Pancreas (tissue), 10 donors: ENCODE data around the gene PLEKHO2. TPM values are rescaled to one million over a fixed set of nuclear protein-coding genes. Genes with fewer than 3 reads are reported as not detected.

Source experiments
- ATAC-seq, 4 donors: fragments of 200-7000 bp; cut with Tn5 transposase; one replicate each; pipeline versions ENCODE4 v1.8.0 to v1.9.1; 2020; ENCODE audit warnings: mild to moderate bottlenecking in 4 of 4, moderate library complexity in 4 of 4
- DNase-seq, 6 donors: peaks; one replicate each; pipeline ENCODE4 v3.0.0-alpha.2; 2020
- FAIRE-seq: peaks from 2 replicates; lab custom pipeline; 2012; peaks lifted over from hg19 to GRCh38; lab: Jason Lieb, UNC
- H3K27ac ChIP-seq, 4 donors: fragments of 200-600 bp; sonication (generic); 1 replicate in 3 of 4; 2 replicates in 1 of 4; pipeline versions ENCODE4 v1.5.0 to v1.8.0; 2020
- H3K27me3 ChIP-seq, 4 donors: fragments of 200-600 bp; one replicate each; pipeline ENCODE4 v1.8.0; 2021
- H3K36me3 ChIP-seq, 3 donors: fragments of 200-600 bp; sonication (generic) in 1 of 3; one replicate each; pipeline versions ENCODE4 v1.5.0 to v1.8.0; 2020 to 2021
- H3K4me1 ChIP-seq, 3 donors: fragments of 200-600 bp; one replicate each; pipeline ENCODE4 v1.8.0; 2021
- H3K4me3 ChIP-seq, 4 donors: fragments of 200-600 bp; sonication (generic) in 2 of 4; one replicate each; pipeline versions ENCODE4 v1.5.0 to v1.8.0; 2020 to 2021
- H3K9me3 ChIP-seq, 4 donors: fragments of 200-600 bp; one replicate each; pipeline ENCODE4 v1.8.0; 2021
- WGBS, 2 donors: extraction: QIAGEN DNeasy Blood & Tissue Kit; methylation state at CpG; one replicate each; pipeline ENCODE4 v1.1.7; 2013; 5-methylcytosine and 5-hydroxymethylcytosine counted together
- intact Hi-C, 3 donors: fragments of 100-400 bp; cut with DNase I; formaldehyde crosslinking; loops; one replicate each; pipeline versions ENCODE4 v1.11.1 to v1.14.2; 2022
- polyA plus RNA-seq, 2 donors: library from polyadenylated mRNA; stranded (reverse); fragments of 200-250 nt; gene quantifications; one replicate each; pipeline ENCODE4 v1.2.3, GENCODE V29; 2013
- total RNA-seq, 6 donors: library from RNA; stranded (reverse); fragmentation: NEBNext Ultra II Directional in 4 of 6; extraction: Animal tissue kit (Norgen Biotek cat#: 25700) in 4 of 6; gene quantifications; one replicate each; pipeline versions ENCODE4 v1.2.1 to v1.2.4, GENCODE V29; 2021 to 2023
- TF ChIP-seq, protein P1 (sequence below), 4 donors: fragments of 200-600 bp; sonication (generic) in 3 of 4; IDR thresholded peaks; one replicate each; pipeline versions ENCODE4 v1.5.0 to v1.8.0; 2021; ENCODE audit warnings: antibody characterized with exemption in 4 of 4
- donor health status: healthy with polysubstance abuse.
- donor health status: DM: no; HTN: no; CAD: no; lungs with moderate emphysema.
- donor health status: DM: no; HTN: no; CAD: no.
- donor health status: control.
- donor health status: control.
- donor health status: Bipolar disorder and iron deficiency.
- donor health status: DM: yes; HTN: yes; CAD: no.
- donor health status: DM: no; HTN: no; CAD: no.
- donor health status: DM: no; HTN: no; CAD: no.
- donor health status: DM: yes; HTN: yes; CAD: no.

The PLEKHO2 gene
- total and polyA plus RNA-seq, 8 donors, result 1.3 to 13.5 (median 5.3) TPM

DNA sequence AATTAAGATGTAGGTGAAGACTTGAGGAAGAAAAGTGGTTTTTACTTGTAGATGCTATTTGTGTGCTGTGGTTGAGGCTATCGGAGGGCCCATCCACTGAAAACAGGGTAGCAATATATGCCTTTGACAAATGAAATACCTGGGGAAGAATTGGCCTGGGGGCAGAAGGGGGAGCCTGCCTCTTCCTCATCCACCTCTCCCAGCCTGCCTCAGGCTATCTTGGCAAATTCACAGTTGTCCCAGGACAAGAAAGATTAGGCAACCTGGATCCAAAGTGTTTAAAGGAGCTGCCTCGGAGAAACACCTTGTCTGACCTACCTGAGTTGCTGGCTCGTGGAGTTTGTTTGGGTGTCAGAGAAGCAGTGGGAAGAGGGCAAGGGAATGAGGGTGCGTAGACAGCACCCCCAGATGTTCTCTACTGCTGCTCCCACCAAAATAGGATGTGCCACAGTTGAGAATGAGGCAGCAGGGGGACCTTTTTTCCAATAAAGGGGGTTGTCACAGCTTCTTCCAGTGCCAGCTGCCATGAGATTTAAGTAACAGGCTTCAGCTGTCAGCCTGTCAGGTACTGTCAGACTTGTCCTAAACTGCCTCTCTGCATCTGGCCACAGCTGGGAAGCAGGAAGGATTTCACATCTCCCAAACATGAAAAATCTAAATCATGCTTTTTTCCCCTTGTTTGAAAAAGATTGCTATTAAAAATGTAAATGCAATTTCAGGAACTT lies 9.2 kb downstream of the PLEKHO2 start:
- Histone ChIP-seq H3K4me3 (no peak overlapping the region), H3K36me3 (no peaks in the 10 kb centered on the region), H3K9me3 (no peaks in the 10 kb centered on the region), H3K27ac (peak overlapping the region in 1 of 4 donors; percentile 5), H3K4me1 (no peaks in the 10 kb centered on the region), H3K27me3 (no peaks in the 10 kb centered on the region)
- ATAC-seq, result no peak
- intact Hi-C loops, result no loop called here
- TF ChIP-seq, protein P1, sequence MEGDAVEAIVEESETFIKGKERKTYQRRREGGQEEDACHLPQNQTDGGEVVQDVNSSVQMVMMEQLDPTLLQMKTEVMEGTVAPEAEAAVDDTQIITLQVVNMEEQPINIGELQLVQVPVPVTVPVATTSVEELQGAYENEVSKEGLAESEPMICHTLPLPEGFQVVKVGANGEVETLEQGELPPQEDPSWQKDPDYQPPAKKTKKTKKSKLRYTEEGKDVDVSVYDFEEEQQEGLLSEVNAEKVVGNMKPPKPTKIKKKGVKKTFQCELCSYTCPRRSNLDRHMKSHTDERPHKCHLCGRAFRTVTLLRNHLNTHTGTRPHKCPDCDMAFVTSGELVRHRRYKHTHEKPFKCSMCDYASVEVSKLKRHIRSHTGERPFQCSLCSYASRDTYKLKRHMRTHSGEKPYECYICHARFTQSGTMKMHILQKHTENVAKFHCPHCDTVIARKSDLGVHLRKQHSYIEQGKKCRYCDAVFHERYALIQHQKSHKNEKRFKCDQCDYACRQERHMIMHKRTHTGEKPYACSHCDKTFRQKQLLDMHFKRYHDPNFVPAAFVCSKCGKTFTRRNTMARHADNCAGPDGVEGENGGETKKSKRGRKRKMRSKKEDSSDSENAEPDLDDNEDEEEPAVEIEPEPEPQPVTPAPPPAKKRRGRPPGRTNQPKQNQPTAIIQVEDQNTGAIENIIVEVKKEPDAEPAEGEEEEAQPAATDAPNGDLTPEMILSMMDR (IDR thresholded peaks at IDR 0.05), result no peak
- WGBS, 2 donors, result 73 to 77% methylated on average over 4 of the region's 4 CpGs
- FAIRE-seq, result no peak
- DNase-seq, result no peak

DNA sequence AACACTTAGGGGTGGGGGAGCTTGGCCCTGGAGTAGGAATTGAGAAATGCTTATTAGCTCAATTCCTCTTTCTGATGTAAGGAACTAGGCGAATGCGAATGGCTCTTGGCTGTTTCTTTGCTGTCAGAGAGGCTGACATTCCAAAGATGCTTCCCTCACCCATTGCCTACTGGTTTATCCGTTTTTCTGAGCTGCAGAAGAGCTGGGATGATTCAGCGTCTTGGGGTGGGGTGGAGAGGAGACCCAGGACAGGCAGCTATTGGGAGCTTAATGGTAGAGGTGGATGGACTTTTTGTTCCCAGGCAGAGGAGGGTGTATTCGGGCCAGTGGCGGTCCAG lies 9.8 kb downstream of the PLEKHO2 start:
- Histone ChIP-seq H3K27ac (peak overlapping the region in 1 of 4 donors; percentile 5), H3K27me3 (no peaks in the 10 kb centered on the region), H3K4me1 (no peaks in the 10 kb centered on the region), H3K4me3 (no peak overlapping the region), H3K9me3 (no peaks in the 10 kb centered on the region), H3K36me3 (no peaks in the 10 kb centered on the region)
- DNase-seq (no peak), FAIRE-seq (no peak), ATAC-seq (peak in 3 of 4 donors; percentile 50 to 65 (median 57))
- intact Hi-C loops, result no loop called here
- TF ChIP-seq, protein P1 (IDR thresholded peaks at IDR 0.05), result no peak
- 78 to 81% methylated on average over 6 of the region's 6 CpGs for WGBS, 2 donors

DNA sequence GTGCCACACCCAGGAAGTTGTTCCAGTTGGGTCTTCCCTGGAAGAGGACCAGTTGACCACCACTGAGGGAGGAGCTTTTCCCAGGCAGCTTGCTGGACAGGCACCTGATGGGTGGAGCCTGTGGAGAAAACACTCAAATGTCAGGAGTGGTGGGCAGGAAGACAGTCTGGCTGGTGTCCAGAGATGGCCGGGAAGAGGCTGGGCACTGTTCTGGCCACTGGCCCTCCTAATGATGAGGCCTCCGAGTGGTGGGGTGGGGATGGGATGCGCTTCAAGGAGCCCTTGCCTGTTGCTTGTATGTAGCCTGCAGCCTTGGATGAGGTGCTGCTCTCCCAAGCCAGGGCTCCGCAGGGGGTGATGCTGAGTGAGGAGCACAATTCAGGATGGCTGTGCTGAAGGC lies 12.3 kb downstream of the PLEKHO2 start:
- Histone ChIP-seq H3K4me3 (no peak overlapping the region), H3K9me3 (no peaks in the 10 kb centered on the region), H3K27me3 (no peaks in the 10 kb centered on the region), H3K27ac (no peak overlapping the region), H3K4me1 (peaks cover 0 to 13% (median 0%) of the 10 kb centered on the region in 3 donors), H3K36me3 (no peaks in the 10 kb centered on the region)
- FAIRE-seq, result no peak
- 72 to 88% methylated on average over 4 of the region's 4 CpGs for WGBS, 2 donors
- intact Hi-C loops, result no loop called here
- no peak for ATAC-seq
- TF ChIP-seq, protein P1 (IDR thresholded peaks at IDR 0.05), result no peak
- no peak for DNase-seq

DNA sequence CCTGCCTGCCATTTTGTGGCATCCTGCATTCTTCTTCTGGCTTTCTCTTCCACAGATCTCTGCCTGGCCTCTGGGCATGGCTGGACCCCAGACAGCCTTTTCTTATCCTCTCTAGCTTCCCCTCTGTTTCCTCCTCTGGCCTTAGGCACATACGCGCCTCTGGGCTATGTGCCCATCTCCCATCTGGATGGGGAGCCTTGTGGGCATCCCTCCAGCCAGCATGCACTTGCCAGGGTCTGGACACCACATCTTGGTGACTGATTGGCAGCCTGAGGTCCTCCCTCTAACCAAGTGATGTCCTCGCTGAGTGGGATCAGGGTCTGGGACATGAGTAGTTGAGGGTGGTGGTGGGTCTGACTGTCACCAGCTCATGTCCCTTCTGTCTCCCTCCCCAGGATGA lies 12.8 kb downstream of the PLEKHO2 start:
- no peak for FAIRE-seq
- Histone ChIP-seq H3K4me1 (peaks cover 0 to 13% (median 0%) of the 10 kb centered on the region in 3 donors), H3K4me3 (no peak overlapping the region), H3K9me3 (no peaks in the 10 kb centered on the region), H3K27ac (no peak overlapping the region), H3K27me3 (no peaks in the 10 kb centered on the region), H3K36me3 (no peaks in the 10 kb centered on the region)
- DNase-seq, result no peak
- intact Hi-C loops, result no loop called here
- 69 to 72% methylated on average over 3 of the region's 3 CpGs for WGBS, 2 donors
- TF ChIP-seq, protein P1 (IDR thresholded peaks at IDR 0.05), result no peak
- no peak for ATAC-seq
